H1 (cell line): ENCODE data around the gene SLC35F1. TPM values are rescaled to one million over a fixed set of nuclear protein-coding genes. Genes with fewer than 3 reads are reported as not detected.

Source experiments
- FOSL1 ChIP-seq: IDR thresholded peaks from 2 replicates; pipeline ENCODE4 v1.6.1; 2011; ENCODE audit warnings: mild to moderate bottlenecking, low read depth, low read length, moderate library complexity; ENCODE audit not compliant: insufficient read depth
- GABPA ChIP-seq: IDR thresholded peaks from 2 replicates; pipeline ENCODE4 v1.6.1; 2011; ENCODE audit warnings: mild to moderate bottlenecking, low read length, moderate library complexity, borderline replicate concordance; ENCODE audit not compliant: insufficient read depth
- MAFK ChIP-seq: IDR thresholded peaks from 2 replicates; pipeline ENCODE4 v1.6.1; 2012; ENCODE audit warnings: low read depth, mild to moderate bottlenecking, improper control_type of control experiment, low read length
- polyA plus RNA-seq, 7 experiments: library from polyadenylated mRNA; depleted of rRNA in 3 of 7; stranded (reverse) in 5 of 7; unstranded in 2 of 7; fragments of >200 nt in 5 of 7; fragments of 200-250 nt in 2 of 7; gene quantifications; 1 replicate in 5 of 7; 2 replicates in 1 of 7; 4 replicates in 1 of 7; pipeline versions ENCODE4 v1.2.1 to v1.2.3, GENCODE V29; 2011 to 2013; ENCODE audit warnings: missing spikeins in 2 of 7, mixed read lengths in 2 of 7
- total RNA-seq: library from RNA; stranded (reverse); fragmentation: NEBNext Ultra II Directional; extraction: Animal tissue kit (Norgen Biotek cat#: 25700); gene quantifications from 2 replicates; pipeline ENCODE4 v1.2.1, GENCODE V29; 2021

Gene SLC35F1
- total and polyA plus RNA-seq, 2 of the 8 experiments (the other 6 are each of a cell fraction or from before 2014, with no cell fraction given), result 7.0 to 10.0 TPM

DNA sequence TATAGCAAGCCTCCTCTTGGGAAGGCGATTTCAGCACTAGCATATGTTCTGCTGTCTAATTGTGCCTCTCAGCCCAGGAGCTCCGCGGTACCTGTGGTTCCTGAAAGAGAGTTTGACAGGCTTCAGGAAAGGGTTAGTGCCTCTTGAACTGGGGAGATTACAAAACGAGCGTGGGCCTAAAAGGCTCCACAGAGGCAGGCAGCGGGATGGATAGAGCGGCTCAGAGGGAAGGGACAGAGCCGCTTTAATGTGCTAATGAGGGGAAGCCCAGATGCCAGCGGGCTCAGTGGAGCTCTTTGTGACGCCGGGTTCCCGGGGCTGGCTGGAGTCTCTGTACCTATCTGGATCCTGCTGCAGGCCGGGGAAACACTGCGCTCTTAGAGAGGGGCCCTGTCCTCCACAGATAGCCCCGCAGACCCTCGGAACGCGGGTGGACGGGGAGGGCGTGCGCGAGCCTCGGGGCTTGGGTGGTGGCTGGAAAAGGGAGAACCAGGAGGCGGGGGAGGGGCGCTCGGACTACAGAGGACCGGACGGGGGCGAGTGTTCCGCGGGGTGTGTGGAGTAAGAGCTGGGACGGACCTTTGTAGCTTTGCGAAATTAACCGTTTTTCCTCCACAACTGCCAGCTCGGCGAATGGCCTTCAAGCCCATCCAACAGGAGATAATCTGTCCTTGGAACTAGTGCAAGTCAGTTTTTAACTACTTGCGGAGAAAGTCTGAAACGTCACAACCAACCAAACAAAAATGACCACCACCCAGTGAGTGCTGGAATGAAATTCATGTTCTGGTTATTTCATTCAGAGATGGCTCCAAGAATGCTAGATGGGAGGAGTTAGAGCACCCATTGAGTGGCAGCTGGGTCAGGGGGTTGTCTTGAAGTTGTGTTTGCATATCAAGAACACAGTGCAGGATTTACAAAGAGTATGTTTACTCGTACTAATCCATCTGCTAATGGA lies 13.0 kb downstream of the SLC35F1 start (continued):
- TF ChIP-seq MAFK (no peak), FOSL1 (no peak), GABPA (no peak)
